Activated CD4-positive, alpha-beta T cell treated with anti-CD3 and anti-CD28 coated beads for 48 hours (primary cell): ENCODE measurements around the gene PBX2.
"Not testable (repeated sequence)": the region's sequence is repeated elsewhere in the genome, so short reads cannot be mapped to it uniquely, and the experiment has no call there.

Experiments
- DNase-seq: peaks from one replicate; pipeline ENCODE4 v3.0.0-alpha.2; 2020

PBX2 gene

DNA sequence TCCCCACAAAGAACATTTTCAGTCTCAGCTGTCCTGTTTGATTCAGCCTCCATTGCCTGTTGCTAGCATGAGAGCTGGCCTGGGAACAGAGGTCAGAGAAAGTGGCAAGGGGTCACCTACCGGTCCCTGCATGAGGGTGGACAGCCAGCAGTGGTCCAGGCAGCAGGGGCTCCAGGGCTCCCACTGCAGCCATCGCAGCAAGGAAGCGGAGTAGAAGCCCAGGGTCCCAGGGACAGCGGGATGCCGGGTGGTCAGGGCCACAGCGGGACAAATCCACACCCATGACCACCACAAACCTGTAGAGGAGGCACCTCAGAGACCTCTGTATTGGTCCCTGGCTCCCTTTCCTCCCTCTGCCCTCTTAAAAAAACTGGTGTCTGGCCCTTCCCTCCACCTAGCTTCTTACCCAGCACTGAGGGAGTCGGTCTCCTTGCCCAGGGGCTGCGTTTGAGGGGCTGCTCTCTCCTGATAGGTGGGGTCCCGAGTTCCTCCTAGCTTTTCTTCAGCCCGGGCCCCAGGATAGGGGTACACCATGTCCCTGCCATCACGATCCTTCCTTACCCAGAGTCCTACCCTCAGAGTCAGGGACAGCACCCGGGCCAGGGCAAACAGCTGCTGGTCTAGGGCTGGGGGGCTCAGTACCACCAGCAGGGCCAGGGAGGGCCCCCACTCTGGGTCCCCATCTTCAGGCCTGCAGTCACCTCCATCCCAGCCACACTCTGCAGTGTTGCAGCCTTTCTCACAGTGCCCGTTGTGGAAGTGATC is 10.9 kb upstream of the PBX2 start:
- no peak for DNase-seq

DNA sequence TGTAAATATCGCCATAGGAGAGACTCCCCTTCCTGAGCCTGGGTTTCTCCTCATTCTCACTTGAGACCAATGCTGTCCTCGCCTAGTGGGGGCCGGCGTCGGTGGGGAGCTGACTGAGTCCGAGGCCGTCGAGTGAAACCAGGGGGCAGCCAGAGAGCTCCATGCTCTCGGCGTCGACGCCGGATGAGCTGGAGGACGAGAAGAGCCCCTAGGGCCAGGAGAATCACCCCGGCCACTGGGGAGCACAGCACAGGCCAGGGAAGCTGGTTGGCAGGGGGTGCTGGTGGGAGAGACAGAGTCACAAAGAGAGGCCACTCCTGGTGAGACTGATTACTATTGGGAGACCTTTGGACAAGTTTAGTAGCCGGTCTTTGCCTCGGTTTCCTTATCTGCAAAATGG is 8.9 kb upstream of the PBX2 start:
- DNase-seq, result no peak

DNA sequence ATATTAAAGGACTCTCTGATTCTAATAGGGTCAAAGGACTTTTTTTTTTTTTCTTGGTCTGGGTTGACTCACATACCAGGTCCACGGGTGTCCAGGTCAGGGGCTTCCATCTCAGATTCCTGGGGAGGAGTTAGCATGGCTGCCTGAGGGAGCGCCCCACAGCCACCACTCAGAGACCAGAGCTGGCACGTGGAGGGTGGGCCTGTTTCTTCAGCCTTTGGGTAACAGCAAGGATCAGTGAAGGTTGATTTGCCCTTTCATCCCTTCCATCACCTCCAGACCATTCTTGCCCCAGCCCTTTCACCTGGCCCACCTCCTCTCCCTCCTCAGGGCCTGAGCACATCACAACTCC is 8.3 kb upstream of the PBX2 start:
- no peak for DNase-seq

DNA sequence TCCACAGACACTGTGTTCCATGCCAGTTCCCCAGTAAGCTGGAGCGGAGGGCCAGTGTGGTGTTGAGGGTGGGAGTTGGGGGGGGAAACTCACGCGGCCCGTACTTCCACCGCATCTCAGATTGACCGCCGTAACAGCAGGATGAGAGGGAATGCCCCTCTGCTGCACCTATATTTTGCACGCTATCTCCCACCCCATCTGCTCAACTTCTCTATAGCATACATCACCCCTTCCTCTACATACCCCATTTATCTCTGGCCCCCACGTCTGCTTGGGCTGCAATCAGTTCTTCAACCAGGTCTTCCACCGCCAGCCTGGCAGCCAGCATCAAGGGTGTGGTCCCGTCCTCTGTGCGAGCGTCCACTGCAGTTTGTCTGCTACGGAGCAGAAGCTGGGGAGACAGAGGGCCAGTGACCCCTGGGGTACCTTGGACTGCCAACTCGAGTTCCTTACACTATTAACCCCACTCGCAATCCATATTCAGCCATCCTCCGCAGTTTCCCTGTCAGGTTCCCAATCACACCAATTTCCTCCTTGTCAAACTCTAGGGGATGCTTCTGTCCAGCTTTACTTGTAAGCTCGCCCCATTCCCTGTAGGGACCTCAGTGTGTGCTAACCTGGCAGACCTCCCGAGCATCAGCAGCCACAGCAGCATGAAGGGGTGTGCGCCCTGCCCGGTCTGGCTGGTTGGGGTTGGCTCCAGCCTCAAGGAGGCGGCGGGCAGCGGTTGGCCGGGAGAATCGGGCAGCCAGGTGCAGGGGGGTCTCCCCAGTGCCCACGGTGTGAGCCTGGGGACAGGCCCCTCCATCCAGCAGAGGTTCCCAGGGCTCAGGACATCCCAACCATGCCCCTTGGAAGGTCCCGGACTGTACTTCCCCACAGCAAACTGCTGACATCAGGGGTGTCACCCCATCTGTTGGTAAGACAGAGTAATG is 6.9 kb upstream of the PBX2 start:
- DNase-seq, result no peak

DNA sequence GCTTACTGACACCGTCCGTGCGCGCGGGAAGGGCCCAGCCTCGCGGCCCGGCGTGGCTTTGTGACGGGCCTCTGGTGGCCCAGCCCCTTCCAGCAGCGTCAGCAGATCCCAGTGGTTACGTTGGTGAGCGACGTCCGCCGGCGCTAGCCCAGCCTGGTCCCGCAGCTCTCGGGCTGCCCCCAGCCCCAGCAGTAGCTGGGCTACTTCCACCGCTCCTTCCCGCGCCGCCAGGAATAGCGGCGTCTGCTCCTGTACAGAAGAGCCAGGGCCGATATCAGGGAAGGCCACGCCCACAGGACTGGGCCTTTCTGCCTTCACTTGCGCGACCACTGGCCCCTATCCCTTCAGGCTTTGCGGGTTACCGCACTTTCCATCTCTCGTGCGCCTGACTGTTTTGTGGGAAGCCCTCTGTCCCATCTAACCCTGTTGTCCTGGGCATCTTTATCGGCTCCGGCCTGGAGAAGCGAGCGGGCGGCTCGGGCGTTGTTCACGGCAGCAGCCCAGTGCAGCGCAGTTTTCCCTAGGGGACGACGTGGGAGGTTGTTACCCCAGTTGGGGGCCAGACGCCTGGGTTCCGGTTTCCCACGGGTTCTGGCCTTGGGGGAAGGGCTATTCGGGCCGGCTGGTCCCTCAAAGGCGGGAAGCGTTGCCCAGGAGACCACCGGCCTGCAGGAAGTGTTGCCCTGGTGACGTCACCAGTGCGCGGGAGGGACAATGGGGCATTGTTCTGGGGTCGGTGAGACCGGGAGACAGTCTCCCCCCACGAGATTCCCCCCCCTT is 6.1 kb upstream of the PBX2 start:
- DNase-seq, result peak; percentile 74

DNA sequence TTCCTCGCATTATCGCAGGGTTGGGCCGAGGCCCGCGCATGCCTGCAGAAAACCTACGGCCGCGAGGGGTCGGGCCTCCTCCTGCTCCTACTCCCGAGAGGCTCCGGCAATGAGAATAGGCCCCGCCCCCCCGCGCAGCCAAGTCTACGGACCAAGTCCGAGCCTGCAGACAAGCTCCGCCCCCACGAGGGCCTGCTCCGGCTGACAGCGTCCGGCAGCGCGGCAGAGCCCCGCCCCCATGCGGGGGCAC is 5.6 kb upstream of the PBX2 start:
- peak; percentile 100 for DNase-seq

DNA sequence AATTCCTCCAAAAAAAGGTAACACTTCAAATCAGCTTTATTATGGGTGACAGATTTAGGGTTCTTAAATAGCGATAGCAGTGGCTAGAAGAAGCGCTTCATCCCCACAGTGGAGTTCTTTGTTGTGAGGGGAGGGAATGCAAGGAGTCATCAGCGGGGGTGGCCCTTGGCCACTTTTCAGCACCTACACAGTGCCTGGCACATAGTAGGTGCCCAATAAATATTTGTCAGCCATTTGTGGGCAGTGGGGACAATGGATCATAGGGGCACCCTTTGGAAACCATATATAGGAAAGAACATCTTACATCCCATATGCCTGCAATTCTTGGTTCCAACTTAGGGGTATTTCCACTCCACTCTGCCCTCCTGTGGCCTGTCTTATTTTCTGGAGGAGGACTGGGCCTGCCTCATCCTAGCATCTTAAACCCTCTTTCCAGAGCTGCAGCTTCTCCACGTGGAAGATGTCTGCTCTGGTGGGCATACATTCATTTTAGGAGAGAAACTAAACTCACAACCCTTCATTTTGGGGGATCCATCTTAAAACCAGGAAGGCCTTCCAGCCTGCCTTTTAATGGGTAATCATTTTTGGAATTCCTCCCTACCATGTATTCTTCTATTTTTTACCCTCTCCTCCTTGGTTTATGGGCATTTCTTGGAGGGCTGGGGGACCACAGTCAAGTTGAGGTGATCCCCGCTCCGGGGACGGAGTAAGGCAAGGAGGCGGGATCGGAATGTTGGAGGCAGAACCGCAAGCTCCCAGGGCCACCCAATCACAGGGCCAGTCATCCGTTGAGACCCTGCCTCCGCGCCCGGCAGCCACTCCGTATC is 5.0 kb upstream of the PBX2 start:
- peak; percentile 51 for DNase-seq

DNA sequence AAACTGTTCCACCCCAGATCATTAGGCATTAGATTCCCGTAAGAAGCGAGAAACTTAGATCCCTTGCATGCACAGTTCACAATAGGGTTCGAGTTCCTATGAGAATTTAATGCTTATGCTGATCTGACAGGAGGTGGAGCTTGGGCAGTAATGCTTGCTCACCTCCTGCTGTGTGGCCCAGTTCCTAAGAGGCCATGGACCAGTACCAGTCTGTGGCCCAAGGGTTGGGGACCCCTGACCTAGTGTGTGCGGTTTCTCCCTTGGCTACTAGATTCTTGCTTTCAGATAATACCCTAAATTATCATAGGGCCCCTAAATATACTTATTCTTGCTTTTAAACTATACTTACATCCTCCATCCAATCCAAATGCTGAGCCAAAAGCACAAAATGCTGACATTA is 4.4 kb upstream of the PBX2 start:
- no peak for DNase-seq

DNA sequence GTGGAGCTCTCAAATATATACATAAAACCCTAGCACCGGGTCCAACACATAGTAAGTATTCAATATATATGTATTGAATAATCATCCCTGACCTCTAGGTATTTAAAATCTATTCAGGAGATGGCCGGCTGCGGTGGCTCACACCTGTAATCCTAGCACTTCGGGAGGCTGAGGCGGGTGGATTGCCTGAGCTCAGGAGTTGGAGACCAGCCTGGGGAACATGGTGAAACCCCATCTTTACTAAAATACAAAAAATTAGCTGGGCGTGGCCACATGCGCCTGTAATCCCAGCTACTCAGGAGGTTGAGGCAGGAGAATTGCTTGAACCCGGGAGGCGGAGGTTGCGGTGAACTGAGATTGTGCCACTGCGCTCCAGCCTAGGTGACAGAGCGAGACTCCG is 3.1 kb upstream of the PBX2 start:
- not testable (repeated sequence) for DNase-seq

DNA sequence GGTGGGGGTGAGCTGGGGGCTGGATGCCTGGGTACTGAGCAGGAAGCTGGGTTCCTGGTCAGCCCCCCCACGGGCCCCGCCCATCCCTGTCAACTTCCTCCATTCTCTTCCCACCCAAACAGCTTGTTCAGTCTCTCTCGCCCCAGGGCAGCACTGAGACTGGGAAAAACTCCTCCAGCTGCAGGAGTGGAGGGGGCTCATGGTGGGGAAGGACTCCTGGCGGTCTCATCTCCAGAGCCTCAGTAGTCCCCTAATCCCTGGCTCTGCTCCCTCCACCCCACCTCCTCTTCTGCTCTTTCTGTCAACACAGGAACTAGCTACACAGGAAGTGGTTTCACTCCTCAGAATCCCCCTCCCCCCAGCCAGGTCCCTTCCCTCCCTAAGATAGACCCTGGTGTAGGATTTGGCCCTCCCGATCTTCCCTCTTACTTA is 2.6 kb upstream of the PBX2 start, which contains the start of gene GPSM3:
Gene GPSM3, minus strand, starts transcription at position 36 of the 432 bp plus-strand sequence. CDS start 130 bp downstream, outside the sequence.
- peak; percentile 55 for DNase-seq

DNA sequence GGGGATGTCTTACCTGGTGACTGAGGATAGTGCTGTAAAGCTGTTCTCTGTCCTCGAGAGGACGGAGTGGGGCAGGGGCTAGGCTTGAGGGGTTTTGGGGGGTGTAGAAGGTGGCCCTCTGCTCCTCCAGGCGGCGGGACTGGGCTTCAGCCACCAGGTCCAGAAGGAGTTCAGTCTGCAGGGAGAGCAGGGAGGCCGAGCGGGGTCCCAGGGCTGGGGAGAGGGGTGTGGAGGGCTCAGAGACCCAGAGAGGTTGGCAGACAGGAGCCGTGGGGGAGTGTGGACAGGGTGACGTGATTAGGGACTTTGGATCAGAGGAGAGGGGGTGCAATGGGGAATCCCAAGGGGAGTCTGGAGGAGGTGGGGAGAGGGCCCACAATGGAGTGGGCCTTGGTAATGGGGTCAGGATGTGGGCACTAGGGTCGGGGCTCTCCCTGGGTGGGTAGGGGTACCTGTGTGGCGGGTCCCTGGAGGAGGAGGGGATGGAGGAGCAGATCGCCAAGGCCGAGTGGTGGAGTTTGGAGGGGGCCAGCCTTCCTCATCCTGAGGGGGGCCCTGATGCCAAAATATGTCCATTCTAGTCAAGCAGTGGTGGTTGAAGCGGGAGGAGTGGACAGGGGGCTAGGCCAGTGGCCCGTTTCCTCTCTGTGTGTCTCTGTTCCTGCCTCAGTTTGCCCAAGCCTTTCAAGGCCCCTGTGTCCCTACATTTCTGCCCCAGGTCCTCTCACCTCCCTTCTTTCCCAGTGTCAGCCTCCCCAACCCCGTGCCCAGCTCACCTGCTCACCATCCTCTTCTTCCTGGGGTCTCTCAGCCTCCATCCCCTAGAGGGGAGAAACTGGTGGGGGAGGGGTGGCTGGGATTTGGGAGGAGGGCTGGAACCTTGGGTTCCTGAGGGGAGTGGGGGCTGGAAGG is 1.9 kb upstream of the PBX2 start:
- no peak for DNase-seq

DNA sequence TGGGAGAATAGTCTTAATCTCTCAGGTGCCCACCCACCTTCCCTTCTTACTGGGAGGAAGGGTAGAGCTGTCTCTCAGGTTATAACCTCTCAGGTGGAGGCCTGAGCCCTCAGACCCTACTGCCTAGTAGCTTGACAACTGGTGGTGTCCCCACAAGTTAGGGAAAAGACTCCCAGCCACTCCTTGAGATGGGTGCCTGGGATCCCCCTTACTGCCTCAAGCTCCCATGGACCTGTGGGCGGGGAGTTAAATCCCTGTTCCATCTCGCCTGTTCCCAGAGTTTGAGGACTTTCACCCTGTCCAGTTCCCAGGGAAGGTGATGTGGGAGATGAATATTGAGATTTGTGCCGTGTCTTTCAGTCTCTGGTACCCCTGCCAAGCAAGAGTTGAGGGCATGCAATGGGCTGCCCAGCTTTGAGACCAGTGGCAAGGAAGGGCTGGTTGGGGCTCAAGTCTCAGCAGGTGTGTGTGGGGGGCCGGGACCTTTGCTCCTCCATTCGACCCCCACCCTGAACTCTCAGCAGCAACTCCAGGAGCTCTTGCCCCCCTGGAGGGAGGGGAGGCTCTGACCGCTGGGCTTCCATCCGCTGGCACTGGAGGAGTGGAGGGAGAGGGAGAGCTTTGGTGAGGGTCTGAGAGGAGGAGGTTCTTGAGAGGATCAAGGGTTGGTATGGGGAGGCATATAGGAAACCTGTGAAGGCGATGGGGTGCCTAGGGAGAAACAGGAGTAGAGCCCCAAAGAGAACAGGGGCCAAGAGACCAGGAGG is 1.1 kb upstream of the PBX2 start:
- no peak for DNase-seq

DNA sequence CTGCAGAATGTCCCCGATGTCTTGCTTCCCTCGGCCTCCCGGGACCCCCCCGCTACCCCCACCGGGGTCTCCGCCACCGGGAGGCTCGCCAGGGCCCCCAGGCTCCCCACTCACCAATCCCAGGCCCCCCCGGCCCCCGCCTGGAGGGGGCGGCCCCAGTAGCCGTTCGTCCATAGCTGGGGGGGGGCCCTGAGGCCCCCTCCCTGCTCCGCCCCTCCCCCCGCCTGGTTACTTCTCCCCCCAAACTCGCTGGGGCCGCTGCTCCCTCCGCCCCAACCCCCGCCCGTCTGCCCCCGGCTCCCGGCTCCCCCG is 304 bp downstream of the PBX2 start:
- no peak for DNase-seq

DNA sequence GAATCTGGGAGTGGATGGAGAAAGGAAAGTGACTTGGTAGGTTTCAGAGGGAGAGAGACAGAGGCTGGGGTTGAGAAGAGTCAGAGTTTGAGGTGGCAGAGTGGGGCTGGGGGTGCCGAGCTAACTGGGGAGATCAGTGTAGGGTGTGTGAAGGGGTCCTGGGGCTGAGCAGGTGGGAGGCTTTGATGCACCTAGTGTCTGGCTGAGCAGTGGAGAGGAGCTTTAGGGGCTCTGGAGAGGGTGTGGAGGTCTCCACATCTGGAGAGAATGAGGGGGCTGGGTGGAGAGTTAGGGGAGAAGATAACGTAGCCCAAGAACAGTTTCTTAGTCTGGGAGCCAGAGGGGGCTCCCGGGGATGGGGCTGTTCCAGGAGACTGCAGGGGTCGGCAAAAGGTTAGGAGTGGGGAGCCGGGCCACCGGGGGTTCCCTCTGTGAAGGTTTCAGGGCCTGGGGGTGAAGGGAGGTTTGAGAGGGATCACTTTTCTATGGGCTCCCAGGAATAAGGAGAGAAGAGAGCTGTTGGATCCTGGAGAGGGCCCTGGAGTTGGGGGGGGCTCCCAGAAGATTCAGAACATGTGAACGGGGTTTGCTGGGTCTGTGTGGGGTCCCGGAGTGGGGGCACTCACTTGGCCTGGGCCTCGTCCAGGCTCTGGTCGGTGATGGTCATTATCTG is 797 bp downstream of the PBX2 start:
- DNase-seq, result no peak

DNA sequence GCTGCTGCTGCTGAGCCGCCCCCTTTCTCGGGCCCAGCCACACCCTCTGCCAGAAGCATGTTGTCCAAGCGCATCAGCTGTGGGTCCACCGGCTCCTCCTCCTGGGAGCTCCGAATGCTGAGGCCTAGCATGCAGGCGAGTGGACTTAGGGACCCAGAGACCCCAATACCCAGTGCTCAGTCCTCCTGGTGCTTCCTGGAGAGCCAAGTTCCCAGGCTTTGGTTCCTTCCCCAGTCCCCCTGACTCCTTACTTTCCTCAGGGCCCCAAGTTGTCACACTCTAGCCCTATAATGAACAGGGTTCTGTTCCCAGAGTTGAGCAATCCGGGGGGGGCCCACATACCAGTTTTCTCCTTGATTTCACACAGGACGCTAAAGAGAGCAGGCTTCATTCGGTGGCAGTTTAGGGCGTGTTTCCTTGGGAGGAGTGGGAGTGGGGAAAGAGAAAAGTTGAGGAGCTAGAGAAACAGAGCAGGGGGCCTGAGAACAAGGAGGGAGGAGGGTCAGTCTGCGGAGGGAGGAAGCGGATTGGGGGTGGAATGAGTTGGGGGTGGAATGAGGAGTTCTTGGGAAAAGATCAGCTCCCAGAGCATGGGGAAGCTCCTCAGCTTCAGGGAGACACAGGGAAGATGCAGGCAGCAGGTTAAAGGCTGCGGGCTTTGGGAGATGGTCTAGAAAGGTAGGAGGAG is 1.5 kb downstream of the PBX2 start:
- no peak for DNase-seq

DNA sequence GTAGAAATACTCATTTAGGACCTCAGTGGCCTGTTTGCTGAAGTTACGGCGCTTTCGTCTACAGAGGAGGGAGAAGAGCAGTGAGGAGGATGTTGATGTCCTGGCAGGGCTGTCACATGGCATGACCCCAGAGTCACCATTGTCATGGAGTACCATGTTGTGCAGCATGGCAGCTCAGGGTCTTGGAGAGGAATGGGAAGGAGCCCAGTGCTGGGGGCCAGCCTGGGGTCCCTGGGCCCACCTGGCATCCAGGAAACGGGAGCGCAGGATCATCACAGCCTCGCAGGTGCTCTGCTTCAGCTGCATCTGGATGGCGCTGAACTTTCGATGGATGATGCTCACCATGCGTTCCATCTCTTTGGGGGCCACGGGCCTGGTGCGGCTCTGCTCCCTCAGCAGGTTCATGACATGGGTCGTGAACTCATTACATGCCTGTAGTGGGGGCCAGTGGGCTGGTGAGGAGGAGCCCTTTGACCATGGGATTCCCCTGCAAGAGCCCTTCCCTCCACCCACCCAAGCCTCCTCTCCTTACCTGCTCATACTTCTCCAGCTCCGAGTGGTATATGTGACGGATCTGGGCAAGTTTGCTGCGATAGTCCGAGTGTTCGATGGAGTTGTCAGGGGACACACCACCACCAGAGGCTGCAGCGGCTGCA is 2.1 kb downstream of the PBX2 start:
- not testable (repeated sequence) for DNase-seq

DNA sequence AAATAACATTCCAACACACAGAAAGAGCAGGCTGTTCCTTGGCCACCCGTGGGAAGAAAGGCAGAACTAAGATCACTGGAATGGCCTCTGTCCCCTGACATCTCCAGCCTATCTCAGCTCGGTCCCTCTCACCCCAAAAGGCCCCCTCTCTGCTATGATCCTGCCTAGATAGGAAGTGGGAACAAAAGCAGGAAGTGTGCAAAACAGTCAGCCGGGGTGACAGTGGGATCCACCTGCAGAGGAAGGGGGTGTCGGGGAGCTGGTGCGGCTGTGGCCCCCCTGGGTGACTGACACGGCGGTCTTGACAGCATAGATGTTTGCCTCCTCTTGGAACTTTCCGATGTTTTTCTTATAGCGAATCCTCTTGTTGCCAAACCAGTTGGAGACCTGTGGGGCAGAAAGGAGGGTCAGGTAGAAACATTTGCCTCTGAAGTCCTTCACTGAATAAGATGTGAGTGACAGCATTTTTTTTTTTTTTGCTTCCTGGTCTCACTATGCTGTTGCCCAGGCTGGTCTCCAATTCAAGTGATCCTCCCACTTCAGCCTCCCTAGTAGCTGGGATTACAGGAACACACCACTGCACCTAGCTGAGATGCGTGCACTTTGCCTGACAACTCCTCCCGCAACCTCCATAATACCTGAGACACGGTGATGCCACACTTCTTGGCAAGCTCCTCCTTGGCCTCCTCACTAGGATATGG is 2.8 kb downstream of the PBX2 start:
- DNase-seq, result no peak

DNA sequence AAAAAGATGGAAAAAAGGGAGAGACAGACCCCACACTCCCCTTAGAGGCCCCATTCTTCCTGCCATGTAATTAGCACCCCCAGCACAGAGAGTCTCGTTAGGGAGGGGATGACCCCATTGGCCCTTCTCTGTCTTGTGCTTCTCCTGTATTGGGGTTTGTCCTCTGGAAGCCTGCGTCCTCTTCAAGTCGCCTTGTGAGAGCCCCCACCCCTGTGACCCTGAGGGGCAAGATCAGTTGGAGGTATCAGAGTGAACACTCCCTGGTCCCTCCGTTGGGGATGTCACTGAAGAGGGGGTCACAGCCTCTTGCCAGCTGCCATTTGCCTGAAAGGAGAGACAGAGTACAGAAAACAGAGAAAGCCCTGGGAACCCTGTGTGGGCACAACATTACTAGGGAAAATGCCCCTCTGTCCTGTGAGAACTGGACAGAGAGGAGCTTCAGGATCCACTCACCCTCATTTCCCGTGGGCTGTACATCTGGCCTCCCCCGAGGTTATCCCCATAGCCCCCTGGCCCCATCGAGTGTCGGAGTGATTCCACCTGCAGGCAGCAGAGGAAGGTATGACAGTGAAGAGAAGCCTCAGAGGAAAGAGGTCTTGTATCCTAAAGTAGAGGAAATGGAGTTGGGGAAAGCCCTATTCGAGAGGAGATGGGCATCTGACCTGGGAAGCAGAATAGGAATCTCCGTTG is 3.7 kb downstream of the PBX2 start:
- DNase-seq, result not testable (repeated sequence)
